H1 (cell line): Measurements from ENCODE around the gene PFKM. TPM values are rescaled to one million over a fixed set of nuclear protein-coding genes. Genes with fewer than 3 reads are reported as not detected.

Experiments
- CHD1 ChIP-seq: IDR thresholded peaks from 2 replicates; pipeline ENCODE4 v1.6.1; 2012; ENCODE audit warnings: low read depth, low read length, improper control_type of control experiment
- JUND ChIP-seq: IDR thresholded peaks from 2 replicates; pipeline ENCODE4 v1.6.1; 2011; ENCODE audit warnings: mild to moderate bottlenecking, improper control_type of control experiment, low read length
- KDM5A ChIP-seq: fragments of 200-600 bp; IDR thresholded peaks from 2 replicates; pipeline ENCODE4 v1.7.1; 2012; ENCODE audit warnings: mild to moderate bottlenecking, low read length, inconsistent platforms, mixed read lengths
- SP2 ChIP-seq: IDR thresholded peaks from 2 replicates; pipeline ENCODE4 v1.6.1; 2012; ENCODE audit warnings: mild to moderate bottlenecking, low read length, inconsistent platforms
- SP4 ChIP-seq: IDR thresholded peaks from 2 replicates; pipeline ENCODE4 v1.6.1; 2012; ENCODE audit warnings: low read length, inconsistent platforms
- SUZ12 ChIP-seq: fragments of 200-600 bp; sonication (generic); IDR thresholded peaks from 2 replicates; pipeline ENCODE4 v1.6.1; 2012; ENCODE audit warnings: mild to moderate bottlenecking, inconsistent platforms, low read length, moderate library complexity, mixed read lengths
- polyA plus RNA-seq, 7 experiments: library from polyadenylated mRNA; depleted of rRNA in 3 of 7; stranded (reverse) in 5 of 7; unstranded in 2 of 7; fragments of >200 nt in 5 of 7; fragments of 200-250 nt in 2 of 7; gene quantifications; 1 replicate in 5 of 7; 2 replicates in 1 of 7; 4 replicates in 1 of 7; pipeline versions ENCODE4 v1.2.1 to v1.2.3, GENCODE V29; 2011 to 2013; ENCODE audit warnings: missing spikeins in 2 of 7, mixed read lengths in 2 of 7
- total RNA-seq: library from RNA; stranded (reverse); fragmentation: NEBNext Ultra II Directional; extraction: Animal tissue kit (Norgen Biotek cat#: 25700); gene quantifications from 2 replicates; pipeline ENCODE4 v1.2.1, GENCODE V29; 2021

The PFKM gene
- total and polyA plus RNA-seq, 2 of the 8 experiments (the other 6 are each of a cell fraction or from before 2014, with no cell fraction given): 62.6 to 106 TPM

DNA sequence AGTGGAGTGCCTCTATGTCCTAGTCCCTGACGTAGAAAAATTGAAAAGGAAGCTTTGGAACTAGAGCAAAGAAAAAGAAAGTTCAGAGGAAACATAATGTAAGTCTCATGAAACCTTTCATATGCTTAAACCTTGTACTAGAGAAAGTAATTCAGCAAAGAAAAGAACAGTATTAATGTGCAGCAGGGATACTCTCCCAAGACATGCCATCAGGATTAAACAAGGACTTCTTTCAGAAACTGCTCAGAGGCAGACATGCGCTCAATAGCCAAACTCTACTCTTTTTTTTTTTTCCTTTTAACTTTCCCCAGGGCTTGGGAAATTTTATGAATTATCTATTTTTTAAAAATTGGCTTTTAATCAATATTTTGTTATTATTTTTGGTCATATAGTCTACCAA, 45.3 kb downstream of the PFKM start (continued):
- TF ChIP-seq SUZ12 (no peak), SP2 (no peak), CHD1 (no peak), JUND (no peak), SP4 (no peak), KDM5A (no peak)
